Hypothalamus (tissue), 51 donors: ENCODE measurements around the gene MAP2K6.

Experiments
- DNase-seq, 51 donors: peaks; one replicate each; lab custom pipeline; 2025; lab: John Stamatoyannopoulos, UW

The MAP2K6 gene

DNA sequence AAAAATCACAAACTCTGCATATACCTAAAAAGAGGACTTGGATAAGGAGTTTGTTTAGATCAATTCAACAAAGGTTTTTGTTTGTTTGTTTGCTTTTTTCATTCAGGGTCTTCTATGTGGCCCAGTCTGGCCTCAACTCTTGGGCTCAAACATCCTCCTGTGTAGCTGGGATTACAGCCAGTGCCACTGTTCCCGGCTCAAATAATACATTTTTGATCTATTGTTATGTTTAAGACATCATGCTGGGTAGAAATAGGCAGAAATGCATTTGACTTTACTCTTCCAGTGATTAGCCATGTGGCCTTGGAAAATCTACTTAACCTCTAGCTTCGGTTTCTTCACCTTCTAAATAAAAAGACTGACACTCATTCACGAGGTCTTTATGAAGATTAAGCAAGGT, 11.5 kb downstream of the MAP2K6 start:
- DNase-seq, result no peak

- DNase-seq, result no peak
These were observed 13.1 kb downstream of the MAP2K6 start for GRCh38 chr17:69427486-69428197.

GRCh38 chr17:69428252-69428980, 13.9 kb downstream of the MAP2K6 start:
- DNase-seq, result no peak

DNA sequence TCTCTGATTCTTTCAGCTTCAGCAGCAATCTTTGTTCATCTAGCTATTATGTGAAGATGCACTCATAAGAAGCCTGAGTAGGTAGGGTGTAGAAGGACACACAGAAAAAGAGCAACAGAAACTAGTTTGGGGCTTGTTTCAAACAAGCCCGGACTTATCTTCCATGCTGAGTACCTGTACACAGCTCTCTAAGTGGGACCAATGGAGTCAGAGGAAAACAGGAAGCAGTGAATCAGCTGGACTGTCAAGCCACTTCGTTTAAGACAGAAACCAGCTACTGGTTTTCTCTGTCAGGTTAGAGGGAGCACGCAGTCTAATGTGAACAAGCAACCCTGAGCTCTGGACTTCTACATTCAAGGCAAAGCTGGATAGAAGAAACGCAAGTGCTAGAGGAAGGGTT, 16.0 kb downstream of the MAP2K6 start:
- DNase-seq, result no peak

DNA sequence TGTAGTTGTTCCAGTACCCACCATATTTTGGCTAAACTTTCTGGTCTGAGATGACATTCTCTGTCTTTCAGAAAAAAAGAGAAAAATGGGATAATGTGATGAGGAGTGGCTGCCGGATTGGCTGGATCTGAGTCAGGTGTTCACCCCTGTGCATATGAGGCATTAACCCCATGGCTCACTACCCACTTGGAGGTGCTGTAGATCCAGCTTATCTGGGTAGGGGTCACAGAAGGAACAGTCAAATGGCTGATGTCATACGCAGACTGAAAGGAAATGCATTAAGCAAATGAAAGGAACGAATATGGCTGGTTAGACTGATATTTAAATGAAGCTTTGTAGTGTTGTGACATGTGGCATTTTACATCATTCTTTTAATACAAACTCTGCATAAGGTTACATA, 17.3 kb downstream of the MAP2K6 start:
- no peak for DNase-seq

DNA sequence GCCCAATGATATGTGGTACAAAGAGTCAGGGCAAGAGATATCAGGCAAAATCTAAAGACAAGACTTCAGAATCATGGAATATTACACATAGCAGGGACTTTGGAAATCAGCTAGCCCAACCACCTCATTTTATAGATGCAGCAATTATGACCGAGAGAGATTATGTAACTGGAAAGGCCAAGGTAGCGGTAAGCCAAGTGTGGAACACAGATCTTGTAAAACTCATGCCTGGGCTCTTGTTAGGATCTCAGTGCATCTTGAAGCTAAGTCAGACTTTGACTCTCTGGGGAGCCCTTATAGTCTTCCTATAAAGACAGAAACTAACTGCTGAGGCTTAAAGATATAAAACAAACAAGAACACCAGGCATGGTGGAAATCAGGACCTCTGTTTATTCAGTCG, 18.6 kb downstream of the MAP2K6 start:
- no peak for DNase-seq

- DNase-seq, result peak in 25 of 51 donors; percentile 1 to 54 (median 24)
These were observed 19.7 kb downstream of the MAP2K6 start for GRCh38 chr17:69434164-69434579.

- no peak for DNase-seq
These were observed 21.6 kb downstream of the MAP2K6 start for GRCh38 chr17:69435971-69436696.

DNA sequence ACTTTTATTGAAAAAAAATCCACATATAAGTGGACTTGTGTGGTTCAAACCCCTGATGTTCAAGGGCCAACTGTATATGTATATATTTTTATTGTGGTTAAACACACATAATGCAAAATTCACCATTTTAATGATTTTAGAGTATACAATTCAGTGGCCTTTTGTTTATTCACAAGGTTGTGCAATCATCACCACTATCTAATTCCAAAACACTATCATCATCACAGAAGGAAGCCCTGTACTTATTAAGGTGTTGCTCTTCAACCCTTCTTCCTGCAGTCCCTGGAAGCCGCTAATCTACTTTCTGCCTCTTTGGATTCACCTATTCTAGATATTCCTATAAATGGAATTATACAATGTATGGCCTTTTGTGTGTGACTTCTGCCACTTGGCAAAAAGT, 23.0 kb downstream of the MAP2K6 start:
- no peak for DNase-seq

GRCh38 chr17:69438776-69439175, 24.3 kb downstream of the MAP2K6 start:
- DNase-seq, result no peak

DNA sequence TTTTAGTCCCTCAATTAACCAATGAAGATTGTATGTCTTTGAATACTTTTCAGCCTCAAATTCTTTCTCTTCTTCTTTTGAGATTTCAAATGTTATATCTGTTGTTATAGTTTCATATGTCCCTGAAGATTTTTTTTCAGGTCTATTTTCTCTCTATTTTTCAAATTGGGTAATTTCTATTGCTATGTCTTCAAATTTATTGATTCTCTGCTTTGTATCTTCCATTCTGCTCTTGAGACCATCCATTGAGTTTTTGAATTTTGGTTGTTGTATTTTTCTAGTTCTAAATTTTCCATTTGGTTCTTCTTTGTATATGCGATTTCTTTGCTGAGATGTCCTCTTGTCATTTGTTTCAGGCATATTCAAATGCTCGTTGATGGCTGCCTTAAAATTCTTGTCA, 26.7 kb downstream of the MAP2K6 start:
- DNase-seq, result no peak

DNA sequence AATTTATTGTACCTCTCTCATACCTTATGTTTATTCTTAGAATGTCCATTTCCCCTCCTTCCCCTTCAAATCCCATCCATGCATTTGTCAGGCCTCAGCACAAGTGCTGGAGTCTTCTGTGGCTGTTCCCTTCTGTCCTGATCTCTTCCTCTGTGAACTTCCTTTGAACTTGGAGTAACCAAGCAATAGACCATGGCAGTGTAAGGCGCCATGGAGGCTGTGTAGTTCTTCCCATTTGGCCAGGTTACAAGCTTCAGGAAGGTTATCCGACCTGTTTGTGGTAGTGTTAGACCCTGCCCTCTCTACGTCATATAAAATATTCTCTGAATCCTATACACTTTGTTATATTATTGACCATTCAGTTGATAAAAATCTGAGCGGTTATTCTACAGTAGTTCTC, 28.6 kb downstream of the MAP2K6 start:
- no peak for DNase-seq

DNA sequence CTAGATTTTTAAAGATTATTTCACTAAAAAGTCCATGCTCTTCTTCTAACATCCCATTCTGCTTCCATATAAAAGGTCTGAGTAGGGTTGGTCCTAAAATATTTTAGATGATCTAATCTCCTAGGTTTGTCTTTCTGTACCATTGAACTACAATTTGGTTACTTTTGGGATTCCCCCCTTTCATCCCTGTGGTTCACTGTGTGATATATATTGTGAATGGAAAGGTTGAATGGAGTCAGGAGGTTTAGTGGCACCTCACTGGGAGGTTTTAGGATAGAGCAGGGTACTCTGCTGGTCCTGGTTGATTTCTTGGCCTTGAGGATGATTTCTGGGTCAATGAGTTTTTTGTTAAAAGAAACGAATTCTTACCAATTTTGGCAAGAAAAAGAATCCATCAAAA, 29.5 kb downstream of the MAP2K6 start:
- DNase-seq, result no peak

- no peak for DNase-seq
These were observed 30.6 kb downstream of the MAP2K6 start for GRCh38 chr17:69445132-69445531.

- peak in 23 of 51 donors; percentile 4 to 53 (median 29) for DNase-seq
These were observed 33.2 kb downstream of the MAP2K6 start for GRCh38 chr17:69447726-69448125.

DNA sequence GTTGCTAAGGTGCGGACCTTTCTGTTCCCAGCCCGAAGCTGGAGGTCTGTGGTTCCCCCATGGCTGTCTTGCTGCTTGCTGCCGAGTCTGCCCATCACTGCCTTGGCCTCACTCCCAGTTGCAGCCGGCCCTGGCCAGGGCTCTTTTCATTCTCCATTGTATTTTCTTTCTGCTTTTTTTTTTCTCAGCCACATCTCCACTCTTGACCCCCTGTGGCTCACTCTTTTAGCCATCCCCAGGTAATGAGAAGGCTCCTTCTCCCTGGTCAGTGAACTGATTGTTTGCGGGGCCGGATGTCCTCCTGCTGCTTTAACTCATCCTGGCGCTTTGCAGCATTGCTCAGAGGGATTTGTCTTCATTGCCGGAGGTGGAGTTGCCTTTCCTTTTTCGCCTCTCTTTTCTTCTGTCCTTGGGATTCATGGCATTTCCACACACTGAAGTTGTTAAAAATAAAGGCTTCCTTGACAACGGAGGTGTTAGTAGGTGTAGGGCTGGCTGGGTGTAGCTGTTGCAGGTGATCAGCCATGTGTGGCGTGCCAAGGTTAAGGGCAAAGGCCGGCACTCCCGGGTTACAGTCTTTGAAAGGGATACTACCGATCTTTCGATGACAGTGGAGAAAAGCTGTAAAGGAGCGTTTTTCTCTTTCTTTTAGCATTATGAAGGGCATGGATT, 34.1 kb downstream of the MAP2K6 start:
- DNase-seq, result peak in 42 of 51 donors; percentile 8 to 77 (median 54)

- no peak for DNase-seq
These were observed 35.6 kb downstream of the MAP2K6 start for GRCh38 chr17:69450131-69450530.

- no peak for DNase-seq
These were observed 36.4 kb downstream of the MAP2K6 start for GRCh38 chr17:69450918-69451317.

DNA sequence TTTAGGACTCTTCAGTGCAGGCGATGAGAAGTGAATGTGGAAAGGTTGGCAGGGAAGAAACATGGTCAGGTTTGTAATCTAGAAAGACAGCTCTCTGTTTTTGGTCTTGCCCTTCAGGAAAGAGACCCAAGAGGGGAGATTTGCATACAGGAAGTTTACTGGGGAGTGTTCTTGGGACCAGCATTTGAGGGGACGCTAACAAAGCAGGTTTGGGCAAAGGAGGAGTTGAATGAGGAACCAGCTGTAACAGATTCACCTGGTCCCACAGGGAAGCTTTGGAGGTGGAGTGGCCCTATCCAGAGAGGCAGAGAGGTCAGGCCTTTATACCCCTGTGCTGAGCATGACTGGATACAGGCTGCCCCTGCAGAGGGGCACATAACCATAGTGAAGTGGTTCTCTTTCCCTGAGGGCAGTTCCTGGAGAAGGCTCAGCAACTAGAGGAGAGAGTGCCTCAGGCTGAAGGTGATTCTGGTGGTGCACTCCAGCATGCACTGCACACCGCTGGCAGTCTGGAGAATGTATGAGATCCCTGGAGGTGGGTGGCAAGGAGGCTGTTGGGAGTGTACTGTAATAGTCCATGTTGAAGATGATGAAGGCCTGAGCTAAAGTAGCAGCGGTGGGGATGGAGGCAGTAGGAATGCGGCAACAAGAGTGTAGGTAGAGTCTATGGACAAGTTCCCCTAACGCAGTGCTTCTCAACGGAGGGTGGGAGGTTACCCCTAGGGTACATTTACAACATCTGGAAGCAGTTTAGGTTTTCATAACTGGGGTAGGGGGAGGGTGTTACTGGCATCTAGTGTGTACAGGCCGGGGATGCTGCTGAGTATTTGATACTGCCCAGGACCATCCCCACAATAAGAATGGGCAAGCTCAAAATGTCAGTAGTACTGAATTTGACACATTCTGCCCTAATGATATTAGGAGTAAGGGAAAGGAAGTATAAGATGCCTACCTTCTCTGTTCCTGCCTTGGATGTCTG, 37.2 kb downstream of the MAP2K6 start:
- DNase-seq, result no peak
